ENCODE results near the gene LINS1. TPM values are rescaled to one million over a fixed set of nuclear protein-coding genes. Genes with fewer than 3 reads are reported as not detected.

LINS1 gene
- total RNA-seq, 2 experiments from 2014 or later: 38.9 to 39.6 TPM

- intact Hi-C loops (cut with DNase I, micrococcal nuclease): no loop called here
- Histone ChIP-seq H3K4me3 (ENCODE audit: low read length) (no peak overlapping the region), H3K4me1 (ENCODE audit: insufficient read depth, low read length) (peaks cover 13% of the 10 kb centered on the region), H3K27ac (ENCODE audit: low read depth in 1 of 2, low read length in 2 of 2) (no peak overlapping the region), H3K27me3 (ENCODE audit: control insufficient read depth in 1 of 2, insufficient read depth in 2 of 2, low read length in 2 of 2) (no peaks in the 10 kb centered on the region), H3K9me3 (ENCODE audit: control insufficient read depth in 1 of 2, insufficient read depth in 1 of 2, low read length in 2 of 2) (no peaks in the 10 kb centered on the region), H3K36me3 (ENCODE audit: insufficient read depth, low read length) (peaks cover 3% of the 10 kb centered on the region)
- Mint-ChIP-seq H3K9me3 (no peaks in the 10 kb centered on the region), H3K27ac (peak overlapping the region; percentile 17), H3K4me1 (ENCODE audit: low read depth) (peaks cover 55% of the 10 kb centered on the region), H3K4me3 (no peak overlapping the region), H3K27me3 (no peaks in the 10 kb centered on the region), H3K36me3 (ENCODE audit: low read depth) (peaks cover 14% of the 10 kb centered on the region)
- DNase-seq (no peak), ATAC-seq (ENCODE audit: poor library complexity) (no peak)
- ChIA-PET CTCF (interaction anchor here (1.1 kb wide), 1 partner anchor 365 kb away, joined by 3 read pairs; no protein-coding TSS in a partner anchor), POLR2A (no interaction called here)
- TF ChIP-seq CTCF (IDR thresholded peaks at IDR 0.05): no peak
Measured at GRCh38 chr15:100642213-100642949, 40.4 kb upstream of the LINS1 start.

DNA sequence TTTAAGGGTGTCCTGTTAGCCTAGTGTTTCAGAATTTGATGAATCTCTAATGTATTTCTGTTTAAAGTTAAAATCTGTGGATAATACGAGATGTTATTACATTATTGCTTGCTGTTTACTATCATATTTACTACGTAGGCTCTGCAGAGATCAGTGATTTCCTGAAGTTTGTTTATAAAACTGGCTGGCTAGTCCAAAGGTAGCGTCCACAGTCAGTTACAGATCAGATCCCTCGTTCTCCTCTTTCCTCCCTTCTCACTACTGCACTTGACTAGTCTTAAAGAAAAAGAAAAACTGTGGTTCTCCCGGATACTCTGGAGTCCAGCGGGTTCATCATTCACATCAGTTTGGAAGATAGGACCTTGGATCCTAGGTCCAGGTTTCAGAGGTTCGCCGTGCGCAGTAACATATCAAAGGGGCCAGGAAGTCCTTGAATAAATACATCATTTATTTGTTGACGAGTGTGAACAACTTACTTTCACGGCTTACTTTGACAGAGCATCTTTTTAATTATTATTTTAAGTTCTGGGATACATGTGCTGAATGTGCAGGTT lies 36.3 kb upstream of the LINS1 start:
- H3K27me3 Mint-ChIP-seq: no peaks in the 10 kb centered on the region
- H3K36me3 Mint-ChIP-seq (ENCODE audit: low read depth): peaks cover 32% of the 10 kb centered on the region
- CTCF ChIA-PET: no interaction called here
- Histone ChIP-seq H3K9me3 (ENCODE audit: control insufficient read depth in 1 of 2, insufficient read depth in 1 of 2, low read length in 2 of 2) (no peaks in the 10 kb centered on the region), H3K36me3 (ENCODE audit: insufficient read depth, low read length) (peaks cover 11% of the 10 kb centered on the region), H3K27ac (ENCODE audit: low read depth in 1 of 2, low read length in 2 of 2) (no peak overlapping the region), H3K4me3 (ENCODE audit: low read length) (no peak overlapping the region), H3K4me1 (ENCODE audit: insufficient read depth, low read length) (peaks cover 35% of the 10 kb centered on the region), H3K27me3 (ENCODE audit: control insufficient read depth in 1 of 2, insufficient read depth in 2 of 2, low read length in 2 of 2) (no peaks in the 10 kb centered on the region)
- ATAC-seq (ENCODE audit: poor library complexity): no peak
- H3K4me1 Mint-ChIP-seq (ENCODE audit: low read depth): peaks cover 76% of the 10 kb centered on the region
- H3K27ac Mint-ChIP-seq: no peak overlapping the region
- no peak overlapping the region for H3K4me3 Mint-ChIP-seq
- no peak for DNase-seq
- H3K9me3 Mint-ChIP-seq: no peaks in the 10 kb centered on the region
- no peak for TF ChIP-seq CTCF (IDR thresholded peaks at IDR 0.05)
- POLR2A ChIA-PET: no interaction called here
- intact Hi-C loops (cut with DNase I, micrococcal nuclease): no loop called here

DNA sequence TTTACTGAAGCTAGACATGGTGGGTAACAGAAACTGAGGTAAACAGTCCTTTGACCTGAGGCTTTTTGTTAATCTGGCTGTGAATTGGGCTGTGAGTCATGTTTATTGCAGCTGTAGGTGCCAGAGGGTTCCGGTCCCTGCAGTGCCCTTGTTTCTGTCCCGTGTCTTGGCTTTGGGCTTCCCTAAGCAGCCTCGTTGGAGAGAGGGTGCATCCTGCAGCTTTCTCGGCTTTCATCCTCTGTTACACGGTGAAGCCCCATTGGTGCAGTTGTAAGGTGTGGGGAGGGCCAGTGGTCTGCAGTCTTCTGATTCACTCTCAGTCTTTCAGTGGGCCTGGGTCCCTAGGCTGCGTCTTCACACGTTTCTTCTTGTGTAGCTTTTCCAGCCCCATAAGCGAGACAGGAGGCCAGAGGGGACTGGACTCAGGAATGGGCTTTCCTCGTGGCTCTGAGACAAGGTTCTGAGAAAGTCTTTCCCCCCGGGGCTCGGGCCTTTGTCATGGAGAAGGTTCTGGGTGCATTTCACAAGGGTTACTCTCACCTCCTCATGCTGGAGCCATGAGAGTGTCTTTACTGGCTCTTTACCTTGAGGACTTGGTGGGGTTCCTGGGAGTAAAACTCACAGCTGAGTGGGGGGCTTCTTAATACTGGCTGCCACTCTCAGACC lies 33.6 kb upstream of the LINS1 start:
- POLR2A ChIA-PET: no interaction called here
- CTCF ChIA-PET: no interaction called here
- no peak for TF ChIP-seq CTCF (IDR thresholded peaks at IDR 0.05)
- H3K27ac Mint-ChIP-seq: no peak overlapping the region
- Histone ChIP-seq H3K4me1 (ENCODE audit: insufficient read depth, low read length) (peaks cover 41% of the 10 kb centered on the region), H3K4me3 (ENCODE audit: low read length) (no peak overlapping the region), H3K9me3 (ENCODE audit: control insufficient read depth in 1 of 2, insufficient read depth in 1 of 2, low read length in 2 of 2) (no peaks in the 10 kb centered on the region), H3K36me3 (ENCODE audit: insufficient read depth, low read length) (peaks cover 32% of the 10 kb centered on the region), H3K27ac (ENCODE audit: low read depth in 1 of 2, low read length in 2 of 2) (no peak overlapping the region), H3K27me3 (ENCODE audit: control insufficient read depth in 1 of 2, insufficient read depth in 2 of 2, low read length in 2 of 2) (no peaks in the 10 kb centered on the region)
- peaks cover 68% of the 10 kb centered on the region for H3K4me1 Mint-ChIP-seq (ENCODE audit: low read depth)
- ATAC-seq (ENCODE audit: poor library complexity): no peak
- no peak overlapping the region for H3K4me3 Mint-ChIP-seq
- intact Hi-C loops (cut with DNase I, micrococcal nuclease): no loop called here
- no peaks in the 10 kb centered on the region for H3K9me3 Mint-ChIP-seq
- DNase-seq: no peak
- H3K36me3 Mint-ChIP-seq (ENCODE audit: low read depth): peaks cover 52% of the 10 kb centered on the region
- H3K27me3 Mint-ChIP-seq: no peaks in the 10 kb centered on the region
